GM12878 (cell line): ENCODE results near the gene KRT28. TPM values are rescaled to one million over a fixed set of nuclear protein-coding genes. Genes with fewer than 3 reads are reported as not detected.

Experiments used
- ATAC-seq: fragments of 200-7000 bp; cut with Tn5 transposase; 3 replicates; pipeline ENCODE4 v1.9.1; 2020; ENCODE audit warnings: mild to moderate bottlenecking, moderate library complexity
- BruUV-seq: library from RNA; stranded (reverse); fragments of 400-500 nt; replicated peaks from 2 replicates; lab custom pipeline; 2021; lab: Mats Ljungman, UMichigan
- CTCF ChIA-PET: fragments of 300-600 bp; sonication (Branson Sonifier 250); formaldehyde crosslinking; extraction: SDS; loops from one replicate; lab custom pipeline; 2021; ENCODE audit warnings: inconsistent platforms; lab: Yijun Ruan, JAX
- POLR2A ChIA-PET: fragments of 350-600 bp; formaldehyde crosslinking; extraction: SDS; loops from one replicate; lab custom pipeline; 2021; ENCODE audit warnings: inconsistent platforms; lab: Charles Lee
- RAD21 ChIA-PET: fragments of 300-600 bp; sonication (Branson Sonifier 250); formaldehyde crosslinking; loops from one replicate; lab custom pipeline; 2023; ENCODE audit warnings: antibody characterized with exemption; ENCODE audit not compliant: unreplicated experiment; lab: Charles Lee
- SMC1A ChIA-PET: fragments of 300-600 bp; sonication (Branson Sonifier 250); formaldehyde crosslinking; loops from one replicate; lab custom pipeline; 2023; ENCODE audit not compliant: unreplicated experiment, uncharacterized antibody; lab: Charles Lee
- DNase-seq: peaks from one replicate; pipeline ENCODE4 v3.0.0-alpha.2; 2011; ENCODE audit warnings: low read depth, low spot score
- FAIRE-seq: peaks from 3 replicates; lab custom pipeline; 2011; peaks lifted over from hg19 to GRCh38; lab: Jason Lieb, UNC
- H2AFZ ChIP-seq: 2 replicates; pipeline ENCODE4 v1.6.0; 2011; ENCODE audit warnings: low read depth, low read length, control low read depth; ENCODE audit not compliant: control insufficient read depth
- H3K27ac ChIP-seq: 2 replicates; pipeline ENCODE4 v1.5.1; 2011; ENCODE audit warnings: control low read depth; ENCODE audit not compliant: control insufficient read depth, insufficient read depth
- H3K27me3 ChIP-seq, 2 experiments: replicated peaks in 1 of 2; 2 replicates each; pipeline versions ENCODE4 v1.6.0 to v1.6.1; 2011; ENCODE audit warnings: low read length in 1 of 2; ENCODE audit not compliant: control insufficient read depth in 2 of 2, insufficient read depth in 2 of 2
- H3K36me3 ChIP-seq, 2 experiments: 2 replicates each; pipeline ENCODE4 v1.5.1; 2011; ENCODE audit warnings: low read length in 1 of 2; ENCODE audit not compliant: control insufficient read depth in 2 of 2, insufficient read depth in 2 of 2
- H3K4me1 ChIP-seq: 2 replicates; pipeline ENCODE4 v1.6.1; 2011; ENCODE audit warnings: mild to moderate bottlenecking, low read length, moderate library complexity, mixed read lengths; ENCODE audit not compliant: control insufficient read depth, insufficient read depth
- H3K4me2 ChIP-seq: 2 replicates; pipeline ENCODE4 v1.6.0; 2011; ENCODE audit warnings: control low read depth; ENCODE audit not compliant: control insufficient read depth, insufficient read depth
- H3K4me3 ChIP-seq: fragments of 200-600 bp; sonication (generic); 2 replicates; pipeline ENCODE4 v1.5.1; 2016
- H3K79me2 ChIP-seq: 2 replicates; pipeline ENCODE4 v1.6.0; 2011; ENCODE audit warnings: low read length; ENCODE audit not compliant: control insufficient read depth, insufficient read depth
- H3K9ac ChIP-seq: 2 replicates; pipeline ENCODE4 v1.8.0; 2011; ENCODE audit warnings: low read length, control low read depth, mixed read lengths; ENCODE audit not compliant: control insufficient read depth, insufficient read depth
- H3K9me3 ChIP-seq: replicated peaks from 3 replicates; pipeline ENCODE4 v1.5.1; 2011; ENCODE audit warnings: mild to moderate bottlenecking, low read length; ENCODE audit not compliant: control insufficient read depth, insufficient read depth
- H4K20me1 ChIP-seq: 2 replicates; pipeline ENCODE4 v1.6.0; 2011; ENCODE audit not compliant: control insufficient read depth, insufficient read depth
- IKZF1 ChIP-seq: fragments of 450-650 bp; conservative IDR thresholded peaks from 2 replicates; pipeline ENCODE4 v1.6.1; 2017; ENCODE audit warnings: antibody characterized with exemption, mild to moderate bottlenecking
- JUND ChIP-seq: IDR thresholded peaks from 2 replicates; pipeline ENCODE4 v1.6.1; 2012; ENCODE audit warnings: low read depth, mild to moderate bottlenecking, low read length, improper control_type of control experiment, moderate library complexity
- MYC ChIP-seq: IDR thresholded peaks from 2 replicates; pipeline ENCODE4 v1.6.1; 2011; ENCODE audit warnings: mild to moderate bottlenecking, low read length, moderate library complexity, inconsistent platforms; ENCODE audit not compliant: insufficient read depth, insufficient replicate concordance, insufficient read length, severe bottlenecking
- NBN ChIP-seq: fragments of 450-650 bp; IDR thresholded peaks from 2 replicates; pipeline ENCODE4 v1.6.1; 2016
- NFXL1 ChIP-seq: fragments of 450-650 bp; IDR thresholded peaks from 2 replicates; pipeline ENCODE4 v1.6.1; 2017; ENCODE audit warnings: antibody characterized with exemption, mild to moderate bottlenecking, borderline replicate concordance
- POLR2A ChIP-seq: IDR thresholded peaks from 2 replicates; pipeline ENCODE4 v1.6.1; 2011; ENCODE audit warnings: low read depth, mild to moderate bottlenecking, low read length
- POLR2AphosphoS5 ChIP-seq: IDR thresholded peaks from 2 replicates; pipeline ENCODE4 v1.6.1; 2011; ENCODE audit warnings: mild to moderate bottlenecking, low read length, inconsistent platforms
- RUNX3 ChIP-seq: IDR thresholded peaks from 2 replicates; pipeline ENCODE4 v1.6.1; 2012; ENCODE audit warnings: low read length, inconsistent platforms
- SMAD5 ChIP-seq: IDR thresholded peaks from 2 replicates; pipeline ENCODE4 v1.6.1; 2016; ENCODE audit warnings: antibody characterized with exemption, low read depth
- SREBF1 ChIP-seq: IDR thresholded peaks from 2 replicates; pipeline ENCODE4 v1.6.1; 2012; ENCODE audit warnings: mild to moderate bottlenecking, low read length
- SREBF2 ChIP-seq: IDR thresholded peaks from 2 replicates; pipeline ENCODE4 v1.6.1; 2012; ENCODE audit warnings: mild to moderate bottlenecking, low read length
- TAF1 ChIP-seq: IDR thresholded peaks from 2 replicates; pipeline ENCODE4 v1.6.1; 2011; ENCODE audit warnings: mild to moderate bottlenecking, low read depth, low read length, borderline replicate concordance
- TCF7 ChIP-seq: IDR thresholded peaks from 2 replicates; pipeline ENCODE4 v1.6.1; 2014; ENCODE audit warnings: antibody characterized with exemption, borderline replicate concordance
- WGBS: methylation state at CpG from one replicate; pipeline ENCODE4 v1.1.6; 2016; ENCODE audit warnings: low lambda C conversion rate; ENCODE audit not compliant: insufficient replicate concordance, insufficient coverage; ENCODE audit errors: missing lambda C conversion rate; 5-methylcytosine and 5-hydroxymethylcytosine counted together
- in situ Hi-C: fragments of 300-500 bp; cut with MboI; formaldehyde crosslinking; loops from 9 replicates; pipeline ENCODE4 v1.14.3; 2018; ENCODE audit warnings: mixed read lengths
- intact Hi-C: fragments of 100-400 bp; cut with micrococcal nuclease; formaldehyde crosslinking; loops from one replicate; pipeline ENCODE4 v1.14.2; 2022; ENCODE audit not compliant: unreplicated experiment
- polyA plus RNA-seq, 11 experiments: library from polyadenylated mRNA; depleted of rRNA in 4 of 11; unstranded in 6 of 11; stranded (reverse) in 5 of 11; fragments of >200 nt; fragmentation: Nextera tagmentation in 4 of 11; fragmentation: Illumina TruSeq in 1 of 11; extraction: Ambion mirVana in 4 of 11; extraction: Trizol in 1 of 11; gene quantifications; 1 replicate in 1 of 11; 2 replicates in 10 of 11; pipeline versions ENCODE4 v1.2.1 to v1.2.3, GENCODE V29; 2011 to 2016; ENCODE audit warnings: inconsistent platforms in 2 of 11, missing spikeins in 2 of 11, low read depth in 1 of 11
- total RNA-seq, 4 experiments: library from RNA; depleted of rRNA in 3 of 4; stranded (reverse); fragments of >200 nt in 3 of 4; fragmentation: Illumina TruSeq in 1 of 4; extraction: Trizol in 1 of 4; gene quantifications; 2 replicates each; pipeline versions ENCODE4 v1.2.1 to v1.2.3, GENCODE V29; 2013 to 2021
- TF ChIP-seq, protein P1 (sequence below): fragments of 450-650 bp; IDR thresholded peaks from 2 replicates; pipeline ENCODE4 v1.6.1; 2016; ENCODE audit warnings: mild to moderate bottlenecking, moderate library complexity, borderline replicate concordance
- TF ChIP-seq, protein P2 (sequence below): IDR thresholded peaks from 2 replicates; pipeline ENCODE4 v1.6.1; 2011; ENCODE audit warnings: borderline replicate concordance, low read depth, mild to moderate bottlenecking, moderate library complexity, mixed read lengths, low read length; ENCODE audit not compliant: insufficient read depth; ENCODE audit errors: extremely low read length
- TF ChIP-seq, protein P3 (sequence below): fragments of 450-650 bp; formaldehyde crosslinking; IDR thresholded peaks from 2 replicates; pipeline ENCODE4 v1.4.0; 2020; ENCODE audit warnings: mild to moderate bottlenecking, moderate library complexity

KRT28 gene
- total and polyA plus RNA-seq, 10 of the 15 experiments (the other 5 are each of a cell fraction or from before 2014, with no cell fraction given), result not detected

- TF ChIP-seq IKZF1 (no peak), POLR2AphosphoS5 (no peak), POLR2A (no peak), SMAD5 (no peak), JUND (no peak), SREBF2 (no peak), NBN (no peak), NFXL1 (no peak), MYC (no peak), SREBF1 (no peak), RUNX3 (no peak), TCF7 (no peak), TAF1 (no peak)
- TF ChIP-seq, protein P1, sequence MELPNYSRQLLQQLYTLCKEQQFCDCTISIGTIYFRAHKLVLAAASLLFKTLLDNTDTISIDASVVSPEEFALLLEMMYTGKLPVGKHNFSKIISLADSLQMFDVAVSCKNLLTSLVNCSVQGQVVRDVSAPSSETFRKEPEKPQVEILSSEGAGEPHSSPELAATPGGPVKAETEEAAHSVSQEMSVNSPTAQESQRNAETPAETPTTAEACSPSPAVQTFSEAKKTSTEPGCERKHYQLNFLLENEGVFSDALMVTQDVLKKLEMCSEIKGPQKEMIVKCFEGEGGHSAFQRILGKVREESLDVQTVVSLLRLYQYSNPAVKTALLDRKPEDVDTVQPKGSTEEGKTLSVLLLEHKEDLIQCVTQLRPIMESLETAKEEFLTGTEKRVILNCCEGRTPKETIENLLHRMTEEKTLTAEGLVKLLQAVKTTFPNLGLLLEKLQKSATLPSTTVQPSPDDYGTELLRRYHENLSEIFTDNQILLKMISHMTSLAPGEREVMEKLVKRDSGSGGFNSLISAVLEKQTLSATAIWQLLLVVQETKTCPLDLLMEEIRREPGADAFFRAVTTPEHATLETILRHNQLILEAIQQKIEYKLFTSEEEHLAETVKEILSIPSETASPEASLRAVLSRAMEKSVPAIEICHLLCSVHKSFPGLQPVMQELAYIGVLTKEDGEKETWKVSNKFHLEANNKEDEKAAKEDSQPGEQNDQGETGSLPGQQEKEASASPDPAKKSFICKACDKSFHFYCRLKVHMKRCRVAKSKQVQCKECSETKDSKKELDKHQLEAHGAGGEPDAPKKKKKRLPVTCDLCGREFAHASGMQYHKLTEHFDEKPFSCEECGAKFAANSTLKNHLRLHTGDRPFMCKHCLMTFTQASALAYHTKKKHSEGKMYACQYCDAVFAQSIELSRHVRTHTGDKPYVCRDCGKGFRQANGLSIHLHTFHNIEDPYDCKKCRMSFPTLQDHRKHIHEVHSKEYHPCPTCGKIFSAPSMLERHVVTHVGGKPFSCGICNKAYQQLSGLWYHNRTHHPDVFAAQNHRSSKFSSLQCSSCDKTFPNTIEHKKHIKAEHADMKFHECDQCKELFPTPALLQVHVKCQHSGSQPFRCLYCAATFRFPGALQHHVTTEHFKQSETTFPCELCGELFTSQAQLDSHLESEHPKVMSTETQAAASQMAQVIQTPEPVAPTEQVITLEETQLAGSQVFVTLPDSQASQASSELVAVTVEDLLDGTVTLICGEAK, result no peak
- TF ChIP-seq, protein P2, sequence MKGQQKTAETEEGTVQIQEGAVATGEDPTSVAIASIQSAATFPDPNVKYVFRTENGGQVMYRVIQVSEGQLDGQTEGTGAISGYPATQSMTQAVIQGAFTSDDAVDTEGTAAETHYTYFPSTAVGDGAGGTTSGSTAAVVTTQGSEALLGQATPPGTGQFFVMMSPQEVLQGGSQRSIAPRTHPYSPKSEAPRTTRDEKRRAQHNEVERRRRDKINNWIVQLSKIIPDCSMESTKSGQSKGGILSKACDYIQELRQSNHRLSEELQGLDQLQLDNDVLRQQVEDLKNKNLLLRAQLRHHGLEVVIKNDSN, result no peak
- TF ChIP-seq, protein P3, sequence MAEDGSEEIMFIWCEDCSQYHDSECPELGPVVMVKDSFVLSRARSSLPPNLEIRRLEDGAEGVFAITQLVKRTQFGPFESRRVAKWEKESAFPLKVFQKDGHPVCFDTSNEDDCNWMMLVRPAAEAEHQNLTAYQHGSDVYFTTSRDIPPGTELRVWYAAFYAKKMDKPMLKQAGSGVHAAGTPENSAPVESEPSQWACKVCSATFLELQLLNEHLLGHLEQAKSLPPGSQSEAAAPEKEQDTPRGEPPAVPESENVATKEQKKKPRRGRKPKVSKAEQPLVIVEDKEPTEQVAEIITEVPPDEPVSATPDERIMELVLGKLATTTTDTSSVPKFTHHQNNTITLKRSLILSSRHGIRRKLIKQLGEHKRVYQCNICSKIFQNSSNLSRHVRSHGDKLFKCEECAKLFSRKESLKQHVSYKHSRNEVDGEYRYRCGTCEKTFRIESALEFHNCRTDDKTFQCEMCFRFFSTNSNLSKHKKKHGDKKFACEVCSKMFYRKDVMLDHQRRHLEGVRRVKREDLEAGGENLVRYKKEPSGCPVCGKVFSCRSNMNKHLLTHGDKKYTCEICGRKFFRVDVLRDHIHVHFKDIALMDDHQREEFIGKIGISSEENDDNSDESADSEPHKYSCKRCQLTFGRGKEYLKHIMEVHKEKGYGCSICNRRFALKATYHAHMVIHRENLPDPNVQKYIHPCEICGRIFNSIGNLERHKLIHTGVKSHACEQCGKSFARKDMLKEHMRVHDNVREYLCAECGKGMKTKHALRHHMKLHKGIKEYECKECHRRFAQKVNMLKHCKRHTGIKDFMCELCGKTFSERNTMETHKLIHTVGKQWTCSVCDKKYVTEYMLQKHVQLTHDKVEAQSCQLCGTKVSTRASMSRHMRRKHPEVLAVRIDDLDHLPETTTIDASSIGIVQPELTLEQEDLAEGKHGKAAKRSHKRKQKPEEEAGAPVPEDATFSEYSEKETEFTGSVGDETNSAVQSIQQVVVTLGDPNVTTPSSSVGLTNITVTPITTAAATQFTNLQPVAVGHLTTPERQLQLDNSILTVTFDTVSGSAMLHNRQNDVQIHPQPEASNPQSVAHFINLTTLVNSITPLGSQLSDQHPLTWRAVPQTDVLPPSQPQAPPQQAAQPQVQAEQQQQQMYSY, result no peak
- ChIA-PET POLR2A (no interaction called here), SMC1A (no interaction called here), RAD21 (no interaction called here), CTCF (interaction anchor here (0.5 kb wide), 1 partner anchor 19 kb away, joined by 4 read pairs; no protein-coding TSS in a partner anchor)
- H3K9ac ChIP-seq, result no peak overlapping the region
- FAIRE-seq (no peak), ATAC-seq (no peak), DNase-seq (no peak)
- no TSS peak for BruUV-seq
- no peaks in the 10 kb centered on the region for H3K79me2 ChIP-seq
- in situ Hi-C loops, result no loop called here
- no peak overlapping the region for H3K27ac ChIP-seq
- no peaks in the 10 kb centered on the region for H3K27me3 ChIP-seq
- no peaks in the 10 kb centered on the region for H4K20me1 ChIP-seq
- H3K36me3 ChIP-seq, result peaks cover 0 to 3% of the 10 kb centered on the region in 2 experiments; a peak in 1 of 4 replicates
- H3K4me3 ChIP-seq, result no peak overlapping the region
- H2AFZ ChIP-seq, result no peak overlapping the region
- H3K4me2 ChIP-seq, result no peak overlapping the region
- intact Hi-C loops, result no loop called here
- 32% methylated on average over 3 of the region's 3 CpGs for WGBS
- no peaks in the 10 kb centered on the region for H3K4me1 ChIP-seq
- H3K9me3 ChIP-seq, result no peaks in the 10 kb centered on the region
These were observed 39.4 kb upstream of the KRT28 start for GRCh38 chr17:40839194-40839593.
